ENCODE data around the gene LAMA2. TPM values are rescaled to one million over a fixed set of nuclear protein-coding genes. Genes with fewer than 3 reads are reported as not detected.

The LAMA2 gene
- total RNA-seq, 1 experiment from 2014 or later, result 0.28 TPM

GRCh38 chr6:129364037-129364436 is 481.1 kb downstream of the LAMA2 start:
- TF ChIP-seq SIN3A (IDR thresholded peaks at IDR 0.05; ENCODE audit: borderline replicate concordance, insufficient read depth, low read depth, low read length), result no peak
- TF ChIP-seq POLR2AphosphoS5 (IDR thresholded peaks at IDR 0.05; ENCODE audit: low read depth, low read length), result no peak
- no peak for TF ChIP-seq REST (IDR thresholded peaks at IDR 0.05; ENCODE audit: insufficient read depth in 1 of 2, low read depth in 2 of 2, low read length in 1 of 2)
- no peak for TF ChIP-seq TCF7L2 (IDR thresholded peaks at IDR 0.05; ENCODE audit: low read depth, low read length)
- TF ChIP-seq CTCF (IDR thresholded peaks at IDR 0.05), result no peak
- no peak for ATAC-seq
- POLR2A ChIA-PET, result no interaction called here
- CTCF ChIA-PET, result no interaction called here
- BruUV-seq (replicated peaks), result no TSS peak
- intact Hi-C loops (cut with micrococcal nuclease; ENCODE audit: unreplicated experiment) (no loop called here), in situ Hi-C loops (cut with HindIII; ENCODE audit: low pct_unique_long_range_greater_than_20kb, low sequenced_read_pairs) (no loop called here)
- Histone ChIP-seq H3K4me3 (ENCODE audit: low read depth in 2 of 2, low read length in 2 of 2) (no peak overlapping the region), H3K27me3 (ENCODE audit: control insufficient read depth, insufficient read depth, low read length) (no peaks in the 10 kb centered on the region), H3K36me3 (ENCODE audit: control insufficient read depth, insufficient read depth, low read length) (no peaks in the 10 kb centered on the region), H3K27ac (ENCODE audit: low read length) (no peak overlapping the region; the same call in 1 of the 2 replicates), H3K9me3 (ENCODE audit: control insufficient read depth, insufficient read depth, low read depth, low read length) (no peaks in the 10 kb centered on the region), H3K4me1 (ENCODE audit: control insufficient read depth, insufficient read depth, low read length) (no peaks in the 10 kb centered on the region)
- DNase-seq (ENCODE audit: low read depth, low spot score), result no peak

DNA sequence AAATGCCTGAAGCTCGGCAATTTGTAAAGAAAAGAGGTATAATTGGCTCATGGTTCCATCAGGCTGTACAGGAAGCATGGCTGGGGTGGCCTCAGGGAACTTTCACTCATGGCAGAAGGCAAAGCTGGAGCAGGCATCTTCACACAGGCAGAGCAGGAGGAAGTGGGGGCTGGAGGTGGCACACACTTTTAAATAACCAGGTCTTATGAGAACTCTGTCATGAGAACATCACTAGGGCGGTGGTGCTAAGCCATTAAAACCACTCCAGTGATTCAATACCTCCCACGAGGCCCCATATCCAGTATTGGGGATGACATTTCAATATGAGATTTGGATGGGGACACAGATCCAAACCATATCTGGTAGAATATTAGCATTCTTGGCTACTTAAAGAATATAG is 481.8 kb downstream of the LAMA2 start:
- CTCF ChIA-PET, result no interaction called here
- H3K4me1 ChIP-seq (ENCODE audit: control insufficient read depth, insufficient read depth, low read length), result peaks cover 5% of the 10 kb centered on the region; the same call in 1 of the 2 replicates
- no peak overlapping the region; the same call in 1 of the 2 replicates for H3K27ac ChIP-seq (ENCODE audit: low read length)
- ATAC-seq (no peak), DNase-seq (ENCODE audit: low read depth, low spot score) (no peak)
- in situ Hi-C loops (cut with HindIII; ENCODE audit: low pct_unique_long_range_greater_than_20kb, low sequenced_read_pairs), result no loop called here
- intact Hi-C loops (cut with micrococcal nuclease; ENCODE audit: unreplicated experiment), result no loop called here
- BruUV-seq (replicated peaks), result no TSS peak
- no peak overlapping the region for H3K4me3 ChIP-seq (ENCODE audit: low read depth in 2 of 2, low read length in 2 of 2)
- TF ChIP-seq REST (IDR thresholded peaks at IDR 0.05; ENCODE audit: insufficient read depth in 1 of 2, low read depth in 2 of 2, low read length in 1 of 2), result no peak
- TF ChIP-seq POLR2AphosphoS5 (IDR thresholded peaks at IDR 0.05; ENCODE audit: low read depth, low read length), result no peak
- no peak for TF ChIP-seq CTCF (IDR thresholded peaks at IDR 0.05)
- no peak for TF ChIP-seq TCF7L2 (IDR thresholded peaks at IDR 0.05; ENCODE audit: low read depth, low read length)
- TF ChIP-seq SIN3A (IDR thresholded peaks at IDR 0.05; ENCODE audit: borderline replicate concordance, insufficient read depth, low read depth, low read length), result no peak
- no peaks in the 10 kb centered on the region for H3K27me3 ChIP-seq (ENCODE audit: control insufficient read depth, insufficient read depth, low read length)
- H3K36me3 ChIP-seq (ENCODE audit: control insufficient read depth, insufficient read depth, low read length), result no peaks in the 10 kb centered on the region
- POLR2A ChIA-PET, result no interaction called here
- H3K9me3 ChIP-seq (ENCODE audit: control insufficient read depth, insufficient read depth, low read depth, low read length), result no peaks in the 10 kb centered on the region
